Stomach (tissue), 4 donors: ENCODE data around the gene JAK2.

Experiments
- CTCF ChIP-seq, 7 experiments: fragments of 450-650 bp in 4 of 7; fragments of 200-600 bp in 3 of 7; sonication (generic) in 3 of 7; IDR thresholded peaks; one replicate each; pipeline ENCODE4 v1.5.1; 2016 to 2019; ENCODE audit warnings: antibody characterized with exemption in 7 of 7, control low read depth in 2 of 7, mild to moderate bottlenecking in 1 of 7
- EP300 ChIP-seq: sonication (generic); formaldehyde crosslinking; IDR thresholded peaks from one replicate; pipeline ENCODE4 v1.6.1; 2017; ENCODE audit warnings: antibody characterized with exemption
- POLR2A ChIP-seq, 4 donors: fragments of 450-650 bp; IDR thresholded peaks; one replicate each; pipeline ENCODE4 v1.6.1; 2016; ENCODE audit warnings: antibody characterized with exemption in 4 of 4, control low read depth in 2 of 4, mild to moderate bottlenecking in 1 of 4, moderate library complexity in 1 of 4
- POLR2AphosphoS5 ChIP-seq, 3 donors: sonication (generic); formaldehyde crosslinking; IDR thresholded peaks; one replicate each; pipeline ENCODE4 v1.6.1; 2016; ENCODE audit warnings: antibody characterized with exemption in 3 of 3

- TF ChIP-seq CTCF (IDR thresholded peaks at IDR 0.05) (no peak), POLR2A (IDR thresholded peaks at IDR 0.05) (no peak), POLR2AphosphoS5 (IDR thresholded peaks at IDR 0.05) (no peak), EP300 (no peak)
These were observed 40.3 kb downstream of the JAK2 start for GRCh38 chr9:5025416-5025815.
